CD4-positive, alpha-beta T cell treated with Interleukin-6 at 100 ng/mL for 8 hours (primary cell): ENCODE data around the gene PPP4R2.
A peak's percentile ranks its signal among the peaks of the same experiment; 100 is the strongest.
"Not testable (repeated sequence)": the region's sequence is repeated elsewhere in the genome, so short reads cannot be mapped to it uniquely, and the experiment has no call there.

Source experiments
- DNase-seq: peaks from one replicate; pipeline ENCODE4 v3.0.0-alpha.2; 2020; ENCODE audit warnings: mixed read lengths, low spot score

The PPP4R2 gene

GRCh38 chr3:73026111-73026759 is 29.6 kb downstream of the PPP4R2 start:
- DNase-seq = no peak

- no peak for DNase-seq
Measured at GRCh38 chr3:73026760-73027113, 30.1 kb downstream of the PPP4R2 start.

- no peak for DNase-seq
Measured at GRCh38 chr3:73028803-73029202, 32.2 kb downstream of the PPP4R2 start.

- DNase-seq = no peak
Measured at GRCh38 chr3:73029321-73029796, 32.7 kb downstream of the PPP4R2 start.

- no peak for DNase-seq
Measured at GRCh38 chr3:73030073-73030597, 33.5 kb downstream of the PPP4R2 start.

GRCh38 chr3:73031573-73032103 is 35.0 kb downstream of the PPP4R2 start:
- DNase-seq = no peak

DNA sequence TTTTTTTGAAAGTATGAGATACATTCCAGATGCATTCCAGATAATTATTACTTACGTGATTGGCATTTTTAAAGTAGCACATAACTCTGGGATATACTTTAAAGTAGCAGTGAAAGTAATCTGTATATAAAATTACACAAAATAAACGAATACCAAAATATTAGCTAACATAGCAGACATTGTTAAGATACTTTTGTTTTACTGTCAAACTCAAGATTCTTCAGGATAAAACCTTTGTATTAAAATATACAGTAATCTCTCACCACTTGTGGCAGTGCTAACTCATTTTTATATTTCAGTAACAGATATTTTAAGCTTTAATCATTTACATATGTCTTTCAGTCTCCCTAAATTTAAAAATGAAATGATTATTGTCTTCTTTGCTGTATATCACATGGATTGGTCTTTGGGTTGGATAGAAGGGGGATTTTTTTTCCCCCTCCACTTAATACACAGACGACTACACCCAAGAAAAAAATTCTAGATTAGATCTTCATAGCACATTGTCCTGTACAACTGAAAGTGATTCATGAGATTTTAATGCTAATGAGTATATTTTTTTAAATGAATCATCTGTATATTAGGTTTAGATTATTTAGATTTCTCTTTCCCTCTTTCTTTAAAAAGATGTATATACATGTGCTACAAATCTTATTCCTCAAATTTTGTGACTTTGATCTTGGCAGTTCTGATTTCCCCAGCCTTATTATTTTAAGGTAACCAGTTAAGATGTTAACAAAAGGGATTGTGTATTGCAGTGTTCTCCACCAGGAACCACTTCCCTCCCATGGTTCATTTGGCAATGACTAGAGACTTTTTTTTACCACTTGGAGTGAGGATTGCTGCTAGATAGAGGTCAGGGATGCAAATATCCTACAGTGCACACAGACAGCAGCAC is 40.3 kb downstream of the PPP4R2 start:
- DNase-seq = no peak

DNA sequence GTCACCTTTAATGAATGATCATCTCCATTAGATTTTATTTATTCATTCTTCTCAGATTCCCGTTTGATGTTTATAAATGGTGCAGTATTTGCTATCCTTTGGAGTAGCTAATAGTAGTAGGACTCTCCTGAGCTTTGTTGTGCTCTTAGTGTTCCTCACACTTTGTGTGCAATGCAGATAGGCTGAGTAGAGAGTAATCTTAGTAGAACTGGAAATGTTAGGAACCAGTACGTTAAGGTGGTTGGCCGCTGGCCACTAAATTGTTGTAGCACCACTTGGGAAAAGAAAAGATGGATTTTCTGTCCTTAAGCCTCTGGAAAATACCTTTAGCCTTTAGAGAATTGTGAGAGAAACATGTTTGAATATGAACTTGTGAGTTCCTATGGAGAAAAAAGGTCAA is 44.9 kb downstream of the PPP4R2 start:
- no peak for DNase-seq

GRCh38 chr3:73043414-73043813 is 46.8 kb downstream of the PPP4R2 start:
- no peak for DNase-seq

DNA sequence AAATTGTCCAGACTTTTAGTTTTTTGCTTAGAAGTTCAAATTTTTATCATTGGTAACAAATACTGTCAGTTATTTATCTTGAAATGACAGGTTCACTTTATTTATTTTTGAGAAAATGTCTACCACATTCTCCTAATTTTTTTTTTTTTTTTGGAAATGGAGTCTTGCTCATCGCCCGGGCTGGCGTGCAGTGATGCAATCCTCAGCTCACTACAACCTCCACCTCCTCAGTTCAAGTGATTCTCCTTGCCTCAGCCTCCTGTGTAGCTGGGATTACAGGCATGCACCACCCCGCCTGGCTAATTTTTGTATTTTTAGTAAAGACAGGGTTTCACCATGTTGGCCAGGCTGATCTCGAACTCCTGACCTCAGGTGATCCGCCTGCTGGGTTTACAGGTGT is 48.8 kb downstream of the PPP4R2 start:
- no peak for DNase-seq

GRCh38 chr3:73046195-73046594 is 49.6 kb downstream of the PPP4R2 start:
- no peak for DNase-seq

GRCh38 chr3:73049319-73049718 is 52.7 kb downstream of the PPP4R2 start:
- no peak for DNase-seq

DNA sequence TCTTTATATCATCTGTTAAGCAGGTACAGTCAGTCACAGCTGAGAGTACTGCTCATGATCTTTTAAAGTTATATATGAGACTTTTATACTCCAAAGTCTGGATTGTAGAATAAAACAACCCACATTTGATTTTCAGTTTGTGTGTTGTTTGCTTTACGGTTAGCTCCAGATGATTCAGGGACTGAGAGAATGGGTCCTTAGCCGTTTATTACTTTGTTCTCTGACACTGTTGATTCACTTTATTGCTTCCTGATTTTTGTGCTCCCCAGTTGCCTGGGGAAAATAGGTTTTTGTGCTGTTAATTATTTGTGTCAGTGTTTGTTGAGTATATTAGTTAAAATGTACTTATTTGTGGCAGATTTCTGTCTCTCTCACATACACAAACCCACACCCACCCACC is 56.2 kb downstream of the PPP4R2 start:
- no peak for DNase-seq

- no peak for DNase-seq
Measured at GRCh38 chr3:73055583-73055982, 59.0 kb downstream of the PPP4R2 start.

DNA sequence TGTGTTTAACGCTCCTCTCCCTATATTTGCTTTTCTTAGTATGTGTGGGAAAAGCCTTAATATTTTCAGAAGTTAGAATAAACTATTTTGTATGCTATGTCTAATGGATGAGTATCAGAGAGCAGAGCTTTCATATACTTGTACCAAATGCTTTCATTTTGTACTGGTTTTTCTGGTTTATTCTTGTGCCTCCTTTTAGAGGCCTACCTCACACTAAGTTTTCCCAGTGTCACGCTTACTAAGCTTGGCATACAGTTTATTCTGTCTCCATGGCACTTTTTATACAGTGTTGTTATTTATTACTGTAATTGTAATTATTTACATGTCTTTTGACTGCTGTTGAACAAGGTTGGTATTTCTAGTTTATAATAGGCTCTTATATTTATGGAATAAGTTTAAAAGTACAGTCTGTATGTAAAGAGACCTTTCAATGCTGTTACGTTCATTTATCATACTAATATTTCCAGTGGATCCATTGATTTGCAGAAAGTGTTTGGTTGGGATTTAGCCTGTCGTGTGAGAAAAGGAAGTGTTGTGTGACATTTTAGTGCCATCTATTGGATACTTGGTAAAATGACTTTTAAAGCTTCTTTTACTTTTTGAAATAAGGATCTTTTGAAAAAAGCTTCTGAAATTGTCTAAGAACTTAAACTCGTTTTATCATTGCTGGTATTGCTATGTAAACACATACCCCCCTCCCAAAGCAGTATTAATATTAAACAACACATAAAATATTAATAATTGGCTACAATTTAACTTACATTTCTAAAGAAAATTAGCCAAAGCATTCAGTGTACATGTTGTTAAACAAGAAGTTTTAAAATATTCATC is 59.6 kb downstream of the PPP4R2 start:
- DNase-seq = peak; percentile 15

- DNase-seq = no peak
Measured at GRCh38 chr3:73056845-73057150, 60.2 kb downstream of the PPP4R2 start.

DNA sequence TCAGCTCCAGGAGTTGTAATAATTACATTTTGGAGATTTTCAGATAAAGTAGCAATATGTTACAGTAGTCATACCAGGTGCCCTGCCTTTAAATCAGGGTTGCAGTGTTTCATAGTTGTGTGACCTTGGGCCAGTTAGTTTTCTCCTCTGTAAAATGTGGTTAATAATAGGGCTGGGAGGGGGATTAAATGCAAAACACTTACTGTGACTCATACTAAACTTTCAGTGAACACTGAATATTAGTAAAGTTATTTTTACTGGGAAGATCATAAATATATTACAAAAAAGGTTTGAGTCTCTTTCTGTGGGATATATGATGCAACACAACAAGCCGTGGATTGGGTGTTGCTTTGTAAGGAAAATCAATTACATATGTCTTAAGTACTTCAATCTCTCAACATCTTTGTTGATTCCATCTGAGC is 63.7 kb downstream of the PPP4R2 start:
- DNase-seq = no peak

DNA sequence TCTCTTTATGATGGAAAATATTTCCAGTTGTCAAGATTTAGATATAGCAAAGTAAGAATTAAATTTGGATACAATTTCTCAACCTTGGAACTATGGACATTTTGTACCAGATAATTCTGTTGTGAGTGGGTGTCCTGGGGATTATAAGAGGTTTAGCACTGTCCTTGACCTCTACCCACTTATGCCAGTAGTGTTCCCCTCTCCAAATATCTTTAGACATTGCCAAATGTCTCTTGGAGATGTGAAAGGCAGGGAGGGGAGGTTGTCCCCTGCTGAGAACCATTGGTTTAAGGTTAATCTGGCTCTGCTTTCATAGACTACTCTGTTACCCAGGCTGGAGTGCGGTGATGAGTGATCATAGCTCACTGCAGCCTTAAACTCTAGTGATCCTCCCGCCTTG is 64.8 kb downstream of the PPP4R2 start, which contains the start of gene EBLN2:
Gene EBLN2 (plus strand): TSS at position 244 of the 400 bp plus-strand sequence. CDS start 423 bp downstream, outside the sequence.
- DNase-seq = no peak

- DNase-seq = not testable (repeated sequence)
Measured at GRCh38 chr3:73066243-73066642, 69.6 kb downstream of the PPP4R2 start.

DNA sequence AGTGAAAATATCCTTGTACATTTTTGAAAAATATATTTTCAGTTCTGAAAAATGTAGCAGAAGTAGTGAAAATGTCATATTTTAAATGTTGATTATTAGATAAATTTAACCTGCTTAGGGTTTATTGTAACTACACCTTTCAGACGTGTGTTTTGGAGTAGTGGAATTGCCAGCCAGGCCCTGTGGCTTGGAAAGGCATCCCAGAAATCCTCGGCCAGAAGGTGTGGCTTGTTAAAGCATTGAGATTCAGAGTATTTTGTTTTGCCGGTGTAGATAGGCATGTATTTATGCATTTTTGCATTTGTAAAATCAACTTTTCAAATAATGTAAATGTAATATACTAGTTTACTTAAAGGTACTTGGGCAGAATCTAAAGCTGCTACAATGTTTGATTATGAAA is 71.8 kb downstream of the PPP4R2 start:
- DNase-seq = no peak

DNA sequence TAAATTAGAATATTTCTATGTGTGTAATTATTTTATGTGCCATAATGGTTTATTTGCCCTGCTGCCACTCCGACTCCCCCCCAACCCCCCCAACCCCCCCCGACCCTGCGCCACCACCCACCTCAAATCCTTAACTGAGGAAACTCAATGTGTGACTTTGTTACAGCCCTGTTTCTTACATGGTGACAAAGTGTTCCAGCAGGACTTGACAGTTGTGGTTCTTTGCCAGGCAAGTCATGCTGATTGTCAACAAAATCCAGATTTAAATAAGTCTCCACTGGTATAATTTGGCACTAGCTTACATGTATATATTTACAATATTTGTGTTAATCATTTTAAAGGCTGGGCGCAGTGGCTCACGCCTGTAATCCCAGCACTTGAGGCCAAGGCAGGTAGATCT is 72.6 kb downstream of the PPP4R2 start:
- DNase-seq = no peak
